Neural cell (in vitro differentiated cells): ENCODE results near the gene CAPNS1.

Experiments used
- CTCF ChIP-seq: fragments of 450-650 bp; IDR thresholded peaks from 2 replicates; pipeline ENCODE4 v1.5.1; 2014; ENCODE audit warnings: antibody characterized with exemption, mild to moderate bottlenecking, moderate library complexity; ENCODE audit not compliant: poor library complexity, severe bottlenecking
- EP300 ChIP-seq: fragments of 450-650 bp; conservative IDR thresholded peaks from 2 replicates; pipeline ENCODE4 v1.6.1; 2014; ENCODE audit warnings: antibody characterized with exemption, mild to moderate bottlenecking, moderate library complexity; ENCODE audit not compliant: poor library complexity, severe bottlenecking
- EZH2 ChIP-seq: fragments of 200-600, 300-800 bp; shearing (Covaris generic), sonication (generic); IDR thresholded peaks from 2 replicates; pipeline ENCODE4 v1.6.1; 2014; ENCODE audit warnings: antibody characterized with exemption, low read length, borderline replicate concordance, mild to moderate bottlenecking; ENCODE audit not compliant: insufficient read depth, poor library complexity, severe bottlenecking
- POLR2AphosphoS5 ChIP-seq: IDR thresholded peaks from 2 replicates; pipeline ENCODE4 v1.6.1; 2012
- RAD21 ChIP-seq: fragments of 450-650 bp; conservative IDR thresholded peaks from 2 replicates; pipeline ENCODE4 v1.6.1; 2014; ENCODE audit warnings: antibody characterized with exemption, mild to moderate bottlenecking, moderate library complexity
- REST ChIP-seq: IDR thresholded peaks from 2 replicates; pipeline ENCODE4 v1.6.1; 2012; ENCODE audit warnings: borderline replicate concordance
- SMC3 ChIP-seq: fragments of 450-650 bp; conservative IDR thresholded peaks from 2 replicates; pipeline ENCODE4 v1.6.1; 2014; ENCODE audit warnings: antibody characterized with exemption, mild to moderate bottlenecking, moderate library complexity; ENCODE audit not compliant: poor library complexity
- TAF1 ChIP-seq: IDR thresholded peaks from 2 replicates; pipeline ENCODE4 v1.6.1; 2012; ENCODE audit warnings: low read depth

- TF ChIP-seq CTCF (peak; percentile 66), EZH2 (no peak), REST (no peak), POLR2AphosphoS5 (peak; percentile 75), EP300 (peak; percentile 56), TAF1 (peak; percentile 53), RAD21 (peak; percentile 33), SMC3 (peak; percentile 49)
Measured at GRCh38 chr19:36139473-36140303, at the start of gene CAPNS1.
